Measurements from ENCODE around the gene HAUS3. TPM values are rescaled to one million over a fixed set of nuclear protein-coding genes. Genes with fewer than 3 reads are reported as not detected.

Gene HAUS3
- total and polyA plus RNA-seq, 2 of the 13 experiments (the other 11 are each of a cell fraction or from before 2014, with no cell fraction given) = 3.9 to 12.6 TPM

GRCh38 chr4:2241410-2242353, at the start of gene HAUS3, which contains the start of gene POLN (continued):
- no peak for TF ChIP-seq NFE2 (CRISPR knock-in tag; IDR thresholded peaks at IDR 0.05)
- no peak for TF ChIP-seq GATAD2A (CRISPR knock-in tag; IDR thresholded peaks at IDR 0.05)
- no peak for TF ChIP-seq REST (IDR thresholded peaks at IDR 0.05; ENCODE audit: borderline replicate concordance in 1 of 2, low read depth in 1 of 2, low read length in 2 of 2)
- TF ChIP-seq ZNF24 (IDR thresholded peaks at IDR 0.05) = no peak
- TF ChIP-seq SATB2 (CRISPR knock-in tag; IDR thresholded peaks at IDR 0.05) = no peak
- no peak for TF ChIP-seq ATF1 (CRISPR knock-in tag; IDR thresholded peaks at IDR 0.05)
- TF ChIP-seq XRCC5 (optimal IDR thresholded peaks at IDR 0.05; ENCODE audit: low read length) = no peak
- TF ChIP-seq, protein P1, sequence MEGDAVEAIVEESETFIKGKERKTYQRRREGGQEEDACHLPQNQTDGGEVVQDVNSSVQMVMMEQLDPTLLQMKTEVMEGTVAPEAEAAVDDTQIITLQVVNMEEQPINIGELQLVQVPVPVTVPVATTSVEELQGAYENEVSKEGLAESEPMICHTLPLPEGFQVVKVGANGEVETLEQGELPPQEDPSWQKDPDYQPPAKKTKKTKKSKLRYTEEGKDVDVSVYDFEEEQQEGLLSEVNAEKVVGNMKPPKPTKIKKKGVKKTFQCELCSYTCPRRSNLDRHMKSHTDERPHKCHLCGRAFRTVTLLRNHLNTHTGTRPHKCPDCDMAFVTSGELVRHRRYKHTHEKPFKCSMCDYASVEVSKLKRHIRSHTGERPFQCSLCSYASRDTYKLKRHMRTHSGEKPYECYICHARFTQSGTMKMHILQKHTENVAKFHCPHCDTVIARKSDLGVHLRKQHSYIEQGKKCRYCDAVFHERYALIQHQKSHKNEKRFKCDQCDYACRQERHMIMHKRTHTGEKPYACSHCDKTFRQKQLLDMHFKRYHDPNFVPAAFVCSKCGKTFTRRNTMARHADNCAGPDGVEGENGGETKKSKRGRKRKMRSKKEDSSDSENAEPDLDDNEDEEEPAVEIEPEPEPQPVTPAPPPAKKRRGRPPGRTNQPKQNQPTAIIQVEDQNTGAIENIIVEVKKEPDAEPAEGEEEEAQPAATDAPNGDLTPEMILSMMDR (CRISPR knock-in tag; IDR thresholded peaks at IDR 0.05) = no peak; the same call in 1 of the 2 replicates
- TF ChIP-seq ZSCAN9 (CRISPR knock-in tag; IDR thresholded peaks at IDR 0.05; ENCODE audit: borderline replicate concordance) = peak; percentile 20; the same call in 1 of the 2 replicates
- peak; percentile 65 to 87 for TF ChIP-seq HMGXB4 (CRISPR knock-in tag; IDR thresholded peaks at IDR 0.05; ENCODE audit: borderline replicate concordance in 1 of 2, low read depth in 1 of 2)
- TF ChIP-seq ZNF3 (CRISPR knock-in tag; IDR thresholded peaks at IDR 0.05) = no peak
- peak; percentile 46 for TF ChIP-seq SALL1 (CRISPR knock-in tag; IDR thresholded peaks at IDR 0.05)
- TF ChIP-seq POGK (CRISPR knock-in tag; conservative IDR thresholded peaks at IDR 0.05) = peak; percentile 47; the same call in 1 of the 2 replicates
- TF ChIP-seq POLR2G (IDR thresholded peaks at IDR 0.05; ENCODE audit: low read depth, low read length) = peak; percentile 89
- no peak for TF ChIP-seq ZNF672 (CRISPR knock-in tag; IDR thresholded peaks at IDR 0.05)
- peak; percentile 73; the same call in 1 of the 2 replicates for TF ChIP-seq ZNF639 (CRISPR knock-in tag; conservative IDR thresholded peaks at IDR 0.05)
- TF ChIP-seq ZNF761 (CRISPR knock-in tag; conservative IDR thresholded peaks at IDR 0.05) = no peak
- TF ChIP-seq TBX2 (CRISPR knock-in tag; IDR thresholded peaks at IDR 0.05; ENCODE audit: borderline replicate concordance) = peak; percentile 87
- TF ChIP-seq SKI (IDR thresholded peaks at IDR 0.05; ENCODE audit: partially characterized antibody) = no peak

All from HepG2 (cell line).